ENCODE data around the gene CDYL2. TPM values are rescaled to one million over a fixed set of nuclear protein-coding genes. Genes with fewer than 3 reads are reported as not detected.

Gene CDYL2
- total and polyA plus RNA-seq, 2 donors (not counting 3 experiments of a cell fraction or from before 2014, with no cell fraction given), result 7.1 to 71.3 TPM

DNA sequence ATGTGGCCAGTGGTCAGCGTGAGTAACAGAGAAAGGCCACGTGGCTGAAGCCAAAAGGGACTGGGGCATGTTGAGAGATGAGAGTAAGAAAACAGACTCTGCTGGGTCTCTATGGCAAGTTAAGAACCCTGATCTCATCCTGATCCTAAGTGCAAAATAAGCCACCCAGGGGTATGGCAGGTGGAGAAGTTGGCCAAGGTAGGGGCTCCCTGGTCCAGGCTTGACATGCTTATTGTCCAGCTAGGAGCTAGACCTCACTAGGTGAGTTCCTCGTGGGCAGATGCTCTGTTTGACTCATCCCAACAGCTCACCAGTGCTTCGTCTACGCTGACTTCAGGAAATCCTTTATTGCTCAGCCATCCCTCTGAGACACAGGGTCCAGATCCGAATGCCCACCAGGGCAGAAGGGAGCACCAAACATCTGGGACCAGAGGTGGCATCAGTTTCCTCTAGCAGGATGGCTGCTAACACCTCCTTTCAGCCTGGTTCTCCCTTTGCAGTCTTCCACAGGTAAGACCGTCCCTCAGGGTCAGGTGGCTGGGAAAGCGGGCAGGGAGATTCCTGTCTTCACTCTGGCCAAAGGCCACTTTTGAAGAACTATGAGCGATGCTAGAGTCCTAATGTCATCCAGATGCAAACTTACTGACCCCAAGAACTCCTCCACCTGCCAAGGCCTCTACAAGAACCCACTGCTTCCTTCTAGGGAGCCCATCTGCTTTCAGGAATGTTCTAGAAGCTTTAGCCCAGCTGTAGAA, 99.5 kb downstream of the CDYL2 start:
- FAIRE-seq, result no peak
- intact Hi-C loops (cut with micrococcal nuclease) (no loop called here), dilution Hi-C loops (cut with MboI; ENCODE audit: extremely low pct_ligation_motif_present, low sequenced_read_pairs) (no loop called here)
- BruUV-seq (replicated peaks), result no TSS peak
- Histone ChIP-seq H3K4me3 (replicated peaks in 1 of 3; ENCODE audit: insufficient read depth in 1 of 3, low read depth in 1 of 3, low read length in 3 of 3) (no peak overlapping the region), H3K4me1 (ENCODE audit: control insufficient read depth, extremely low read depth, insufficient read depth, low read length) (no peaks in the 10 kb centered on the region), H3K4me2 (ENCODE audit: insufficient read depth, low read length) (no peak overlapping the region), H3K79me2 (ENCODE audit: control insufficient read depth, insufficient read depth, low read length) (peaks cover 86% of the 10 kb centered on the region), H3K27me3 (ENCODE audit: control insufficient read depth in 2 of 2, insufficient read depth in 2 of 2, low read length in 2 of 2) (no peaks in the 10 kb centered on the region), H3K27ac (ENCODE audit: insufficient read depth, low read depth, low read length) (no peak overlapping the region), H3K36me3 (ENCODE audit: control insufficient read depth in 2 of 2, extremely low read depth in 1 of 2, insufficient read depth in 2 of 2, low read length in 2 of 2) (no peaks in the 10 kb centered on the region), H3K9me1 (replicated peaks; ENCODE audit: control insufficient read depth, extremely low read depth, insufficient read depth, low read length) (no peaks in the 10 kb centered on the region), H2AFZ (ENCODE audit: low read depth, low read length) (no peak overlapping the region), H3K9me3 (replicated peaks; ENCODE audit: control insufficient read depth, insufficient read depth, low read length) (no peaks in the 10 kb centered on the region), H4K20me1 (replicated peaks; ENCODE audit: control insufficient read depth, extremely low read depth, insufficient read depth, low read length) (peaks cover 9% of the 10 kb centered on the region), H3K9ac (replicated peaks; ENCODE audit: extremely low read depth, insufficient read depth, low read length) (no peak overlapping the region)
- CTCF ChIA-PET, result no interaction called here
- DNase-seq (ENCODE audit: low read depth, low spot score), result no peak
- TF ChIP-seq POLR2AphosphoS5 (IDR thresholded peaks at IDR 0.05; ENCODE audit: insufficient read depth, low read depth, low read length) (no peak), GATA2 (IDR thresholded peaks at IDR 0.05; ENCODE audit: insufficient read depth, insufficient read length, low read depth, low read length) (no peak), JUN (IDR thresholded peaks at IDR 0.05; ENCODE audit: borderline replicate concordance, insufficient read depth, insufficient read length, low read depth) (no peak), POLR2A (IDR thresholded peaks at IDR 0.05; ENCODE audit: low read depth, low read length) (no peak), FOS (IDR thresholded peaks at IDR 0.05; ENCODE audit: borderline replicate concordance, insufficient read depth, low read length) (no peak), MYC (IDR thresholded peaks at IDR 0.05; ENCODE audit: low read depth, low read length) (no peak), EZH2 (IDR thresholded peaks at IDR 0.05; ENCODE audit: borderline replicate concordance, low read depth, low read length, severe bottlenecking) (no peak)
- TF ChIP-seq, protein P1, sequence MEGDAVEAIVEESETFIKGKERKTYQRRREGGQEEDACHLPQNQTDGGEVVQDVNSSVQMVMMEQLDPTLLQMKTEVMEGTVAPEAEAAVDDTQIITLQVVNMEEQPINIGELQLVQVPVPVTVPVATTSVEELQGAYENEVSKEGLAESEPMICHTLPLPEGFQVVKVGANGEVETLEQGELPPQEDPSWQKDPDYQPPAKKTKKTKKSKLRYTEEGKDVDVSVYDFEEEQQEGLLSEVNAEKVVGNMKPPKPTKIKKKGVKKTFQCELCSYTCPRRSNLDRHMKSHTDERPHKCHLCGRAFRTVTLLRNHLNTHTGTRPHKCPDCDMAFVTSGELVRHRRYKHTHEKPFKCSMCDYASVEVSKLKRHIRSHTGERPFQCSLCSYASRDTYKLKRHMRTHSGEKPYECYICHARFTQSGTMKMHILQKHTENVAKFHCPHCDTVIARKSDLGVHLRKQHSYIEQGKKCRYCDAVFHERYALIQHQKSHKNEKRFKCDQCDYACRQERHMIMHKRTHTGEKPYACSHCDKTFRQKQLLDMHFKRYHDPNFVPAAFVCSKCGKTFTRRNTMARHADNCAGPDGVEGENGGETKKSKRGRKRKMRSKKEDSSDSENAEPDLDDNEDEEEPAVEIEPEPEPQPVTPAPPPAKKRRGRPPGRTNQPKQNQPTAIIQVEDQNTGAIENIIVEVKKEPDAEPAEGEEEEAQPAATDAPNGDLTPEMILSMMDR (IDR thresholded peaks at IDR 0.05; ENCODE audit: extremely low read depth in 1 of 2, insufficient read depth in 1 of 2, low read depth in 1 of 2, low read length in 2 of 2), result no peak
- TF ChIP-seq, protein P2, sequence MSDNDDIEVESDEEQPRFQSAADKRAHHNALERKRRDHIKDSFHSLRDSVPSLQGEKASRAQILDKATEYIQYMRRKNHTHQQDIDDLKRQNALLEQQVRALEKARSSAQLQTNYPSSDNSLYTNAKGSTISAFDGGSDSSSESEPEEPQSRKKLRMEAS (IDR thresholded peaks at IDR 0.05; ENCODE audit: insufficient read depth, insufficient read length), result no peak
- POLR2A ChIA-PET, result no interaction called here
